GM19397 (cell line): ENCODE data around the gene PKDREJ.
"Not testable (repeated sequence)": the region's sequence is repeated elsewhere in the genome, so short reads cannot be mapped to it uniquely, and the experiment has no call there.

Experiments
- ATAC-seq: cut with Tn5 transposase; IDR thresholded peaks from one replicate; pipeline ENCODE4 v1.9.1; 2021; ENCODE audit warnings: mild to moderate bottlenecking, moderate library complexity; ENCODE audit not compliant: unreplicated experiment

Gene PKDREJ

DNA sequence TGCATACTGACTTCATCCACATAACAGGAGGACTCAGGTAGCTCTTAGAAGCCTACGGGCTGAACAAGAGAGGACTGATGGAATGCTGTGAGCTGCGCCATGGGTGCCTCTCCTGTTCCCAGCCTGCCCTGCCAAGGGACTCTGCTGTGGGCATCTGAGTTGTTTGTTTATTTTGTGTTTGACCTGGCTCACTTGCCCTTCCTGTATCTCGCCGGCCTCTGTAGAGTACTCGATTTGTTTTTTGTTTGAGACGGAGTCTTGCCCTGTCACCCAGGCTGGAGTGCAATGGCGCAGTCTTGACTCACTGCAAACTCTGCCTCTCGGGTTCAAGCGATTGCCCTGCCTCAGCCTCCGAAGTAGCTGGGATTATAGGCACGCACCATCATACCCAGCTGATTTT lies 6.4 kb upstream of the PKDREJ start:
- ATAC-seq: no peak

GRCh38 chr22:46267431-46268279 lies 4.5 kb upstream of the PKDREJ start, which contains the start of gene TTC38:
TTC38 (plus strand) TSS chr22:46268008; CDS start chr22:46268040, 32 bp downstream.
- peak; percentile 70 for ATAC-seq

DNA sequence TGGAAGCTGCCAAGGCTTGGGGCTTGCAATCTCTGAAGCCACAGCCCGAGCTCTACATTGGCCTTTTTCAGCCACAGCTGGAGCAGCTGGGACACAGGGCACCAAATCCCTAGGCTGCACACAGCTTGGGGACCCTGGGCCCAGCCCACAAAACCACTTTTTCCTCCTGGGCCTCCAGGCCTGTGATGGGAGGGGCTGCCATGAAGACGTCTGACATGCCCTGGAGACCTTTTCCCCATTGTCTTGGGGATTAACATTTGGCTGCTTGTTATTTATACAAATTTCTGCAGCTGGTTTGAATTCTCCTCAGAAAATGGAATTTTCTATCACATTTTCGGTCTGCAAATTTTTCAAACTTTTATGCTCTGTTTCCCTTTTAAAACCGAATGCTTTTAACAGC lies 2.5 kb upstream of the PKDREJ start:
- ATAC-seq: not testable (repeated sequence)

- not testable (repeated sequence) for ATAC-seq
Observed at GRCh38 chr22:46264520-46264919, 1.4 kb upstream of the PKDREJ start.

DNA sequence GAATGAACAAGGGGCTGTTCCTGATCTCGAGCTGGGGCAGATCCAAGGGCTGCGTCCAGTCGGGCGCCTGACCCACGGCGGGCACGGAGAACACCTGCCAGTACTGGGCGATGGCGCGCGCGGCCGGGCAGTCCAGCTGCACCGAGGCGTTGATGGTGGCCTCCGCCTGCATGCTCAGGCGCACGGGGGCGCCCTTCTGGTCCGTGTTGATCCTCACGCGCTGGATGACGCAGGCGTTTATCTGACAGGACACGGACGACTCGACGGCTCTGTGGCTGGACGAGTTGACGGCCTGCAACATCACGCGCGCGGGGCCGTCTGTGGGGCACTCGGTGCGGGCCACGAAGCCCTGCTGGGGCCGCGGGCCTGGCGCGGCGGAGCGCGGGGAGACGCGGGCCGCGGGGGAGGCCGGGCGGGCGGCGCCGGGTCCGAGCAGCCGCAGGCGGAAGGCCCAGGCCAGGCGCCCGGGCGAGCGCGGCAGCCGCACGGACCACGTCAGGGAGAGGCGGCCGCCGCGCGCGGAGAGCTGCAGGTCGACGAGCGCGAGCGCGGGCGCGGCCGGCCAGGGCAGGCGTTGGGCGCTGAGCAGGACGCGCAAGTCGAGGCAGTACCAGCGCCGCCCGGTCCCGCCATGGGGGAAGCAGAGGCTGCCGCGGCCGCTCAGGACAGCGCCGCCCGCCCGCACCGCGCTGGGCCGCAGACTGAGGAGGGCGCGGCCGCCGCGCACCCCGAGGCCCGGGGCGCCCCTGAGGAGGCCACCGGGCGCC lies 511 bp downstream of the PKDREJ start:
- no peak for ATAC-seq

- no peak for ATAC-seq
Observed at GRCh38 chr22:46260038-46260437, 3.1 kb downstream of the PKDREJ start.

DNA sequence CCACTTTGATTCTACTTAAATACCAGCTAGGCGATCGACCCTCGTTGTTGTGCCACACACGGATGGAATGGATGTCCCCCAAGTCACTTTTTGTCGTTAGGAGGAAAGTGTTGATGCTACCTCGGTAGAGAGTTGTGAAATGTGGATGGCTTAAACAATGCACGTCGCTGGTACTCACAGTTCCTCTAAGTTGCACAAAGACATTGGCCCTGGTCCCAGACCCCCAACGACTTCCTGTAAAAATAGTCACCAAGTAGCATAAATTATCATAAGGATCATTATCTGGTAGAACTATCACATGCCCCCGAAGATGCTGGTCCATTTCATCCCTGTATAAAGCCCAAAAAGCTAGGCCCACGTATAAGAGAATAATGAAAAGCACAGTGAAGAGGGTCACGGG lies 3.8 kb downstream of the PKDREJ start:
- ATAC-seq: no peak

GRCh38 chr22:46256358-46256958 lies 6.7 kb downstream of the PKDREJ start:
- no peak for ATAC-seq

DNA sequence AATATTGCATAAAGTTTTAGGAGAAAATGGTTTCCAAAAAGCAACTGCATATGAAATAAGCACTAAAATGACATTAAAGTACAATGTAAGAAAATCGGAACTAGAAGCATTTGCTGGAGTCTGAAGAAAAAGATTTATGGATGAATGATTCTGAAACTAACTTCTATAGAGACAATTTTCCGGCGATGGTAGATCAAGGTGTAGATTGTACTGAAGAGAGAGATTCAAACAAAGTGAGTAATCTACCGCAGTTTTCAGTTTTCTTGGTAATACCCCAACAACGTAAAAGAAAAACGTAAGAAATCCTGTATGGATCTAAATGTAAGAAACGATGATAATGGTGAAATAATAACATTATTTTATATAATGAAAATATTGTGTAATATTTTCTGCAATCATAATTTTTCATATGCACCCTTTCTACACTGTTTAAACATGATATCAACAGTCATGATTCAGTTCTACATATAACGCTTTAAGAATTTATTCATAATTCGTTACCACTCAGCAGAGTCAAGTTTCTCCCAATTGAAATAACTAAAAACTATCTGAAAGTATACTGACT lies 11.2 kb downstream of the PKDREJ start:
- no peak for ATAC-seq

DNA sequence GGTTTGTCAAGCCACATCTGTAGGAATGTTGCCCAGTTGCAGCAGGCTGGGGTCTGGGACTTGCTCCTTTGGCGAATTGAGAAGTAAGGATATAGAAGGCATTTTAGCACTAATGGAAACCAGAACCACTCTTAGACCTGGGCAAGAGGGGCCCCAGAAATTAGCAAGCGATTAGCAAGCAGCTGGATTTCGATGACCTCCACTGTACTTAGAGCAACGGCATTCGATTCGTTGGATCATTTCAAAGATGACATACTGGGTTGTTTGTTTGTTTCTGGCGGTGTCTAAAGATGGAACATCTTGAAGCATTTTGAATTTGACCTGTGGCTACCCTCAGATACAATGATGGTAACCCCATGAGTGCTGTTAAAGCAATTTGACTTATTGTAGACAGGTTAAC lies 11.9 kb downstream of the PKDREJ start:
- no peak for ATAC-seq

DNA sequence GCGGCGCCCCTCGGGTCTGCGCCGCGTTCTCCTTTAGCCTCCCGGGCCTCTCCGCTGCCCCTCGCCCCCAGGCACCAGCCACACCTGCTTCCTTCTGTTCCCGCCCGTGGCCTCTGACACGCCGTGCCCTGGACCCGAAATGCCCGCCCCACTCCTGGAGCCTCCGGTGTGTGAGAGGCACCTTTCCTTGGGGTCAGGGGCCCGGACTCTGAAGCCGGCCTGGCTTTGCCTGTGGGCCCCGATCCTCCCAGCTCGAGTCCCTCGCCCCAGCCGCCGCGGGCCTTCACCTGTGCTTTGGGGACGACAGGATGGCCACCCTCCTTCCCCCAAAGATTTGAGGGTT lies 12.4 kb downstream of the PKDREJ start:
- ATAC-seq: peak; percentile 12

- peak; percentile 83 for ATAC-seq
Observed at GRCh38 chr22:46250035-46250782, 12.9 kb downstream of the PKDREJ start, which contains the start of gene CDPF1. CDPF1 (minus strand) TSS chr22:46250293; CDS start chr22:46248284, 2,009 bp downstream.

DNA sequence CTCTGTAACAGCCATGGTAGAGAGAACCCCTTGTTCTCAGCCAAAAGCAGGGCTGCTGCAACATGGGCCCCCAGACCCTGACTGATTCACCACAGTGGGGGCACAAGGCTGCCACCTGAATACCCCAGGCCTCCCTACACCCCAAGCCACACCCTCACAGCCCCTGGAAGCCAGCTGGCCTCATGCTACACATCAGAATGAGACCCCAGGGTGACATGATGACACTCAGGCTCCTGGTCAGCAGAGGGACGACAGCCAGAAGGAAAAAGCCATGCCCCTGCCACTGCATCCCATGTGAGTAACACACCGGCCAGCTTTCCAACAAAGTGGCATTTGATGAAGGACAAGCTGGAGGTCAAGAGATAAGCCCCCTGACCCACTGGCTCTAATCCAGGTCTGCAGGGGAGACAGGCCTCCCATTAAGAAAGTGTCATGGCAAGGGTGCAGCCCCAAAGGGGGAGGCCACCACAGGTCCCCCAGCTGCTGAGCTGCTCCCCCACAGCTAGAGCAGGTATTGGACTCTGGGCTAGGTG lies 15.6 kb downstream of the PKDREJ start:
- ATAC-seq: no peak

GRCh38 chr22:46246178-46246577 lies 17.0 kb downstream of the PKDREJ start:
- ATAC-seq: no peak

DNA sequence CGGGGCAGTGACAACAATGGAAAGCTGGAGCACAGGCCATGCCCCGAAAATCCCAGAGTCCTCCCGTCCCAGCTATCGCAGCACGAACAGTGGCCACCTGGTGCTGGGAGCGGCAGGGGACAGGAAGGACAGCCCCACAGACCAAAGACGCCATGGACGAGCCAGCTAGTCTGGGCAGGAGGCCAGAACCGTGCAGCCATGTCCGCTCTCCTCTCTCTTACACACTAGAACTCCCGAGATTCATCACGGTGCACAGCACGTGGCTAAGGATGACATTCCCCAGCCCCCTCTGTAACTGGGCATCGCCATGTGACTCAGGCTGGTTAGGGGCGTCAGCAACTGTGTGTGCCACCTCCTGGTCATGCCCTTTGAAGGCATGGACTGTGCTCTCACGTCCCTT lies 17.6 kb downstream of the PKDREJ start:
- no peak for ATAC-seq

- ATAC-seq: no peak
Observed at GRCh38 chr22:46244771-46245170, 18.4 kb downstream of the PKDREJ start.

DNA sequence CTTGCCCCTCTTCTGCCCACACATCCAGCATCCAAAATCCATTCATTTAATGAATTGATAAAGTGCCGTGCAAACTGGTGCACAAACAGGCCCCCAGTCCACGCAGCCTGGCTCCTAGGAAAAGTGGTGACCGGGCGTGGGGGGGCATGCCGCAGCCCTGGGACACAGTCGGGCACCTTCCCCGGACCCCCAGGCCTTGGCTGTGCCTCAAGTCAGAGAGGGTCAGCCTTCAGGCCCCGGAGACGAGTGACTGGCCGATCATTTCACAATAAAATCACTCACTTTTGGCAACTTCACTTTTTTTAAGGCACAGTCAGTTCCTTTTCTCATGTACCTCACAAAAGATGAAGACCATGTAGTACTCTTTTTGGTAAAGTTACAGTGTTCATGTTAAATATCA lies 21.1 kb downstream of the PKDREJ start:
- ATAC-seq: no peak

- no peak for ATAC-seq
Observed at GRCh38 chr22:46241396-46242007, 21.6 kb downstream of the PKDREJ start.

DNA sequence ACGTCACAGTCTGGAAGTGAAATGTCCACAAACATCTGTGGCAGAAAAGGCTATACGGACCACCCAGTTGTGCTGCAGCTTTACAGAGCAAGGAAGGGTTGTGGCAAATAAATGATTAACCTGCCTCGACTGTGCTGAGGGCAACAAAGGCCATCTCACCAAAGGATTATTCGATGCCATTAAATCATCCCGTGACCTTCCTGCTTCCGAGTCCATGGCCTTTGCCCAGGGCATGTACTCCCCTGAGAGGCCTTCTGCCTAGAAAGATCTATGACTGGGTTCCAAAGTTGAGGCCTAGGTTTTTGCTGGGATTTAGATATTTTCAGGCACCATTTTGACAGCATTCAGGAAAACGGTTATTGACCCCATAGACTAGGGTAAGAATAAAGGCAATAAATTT lies 22.2 kb downstream of the PKDREJ start:
- no peak for ATAC-seq

DNA sequence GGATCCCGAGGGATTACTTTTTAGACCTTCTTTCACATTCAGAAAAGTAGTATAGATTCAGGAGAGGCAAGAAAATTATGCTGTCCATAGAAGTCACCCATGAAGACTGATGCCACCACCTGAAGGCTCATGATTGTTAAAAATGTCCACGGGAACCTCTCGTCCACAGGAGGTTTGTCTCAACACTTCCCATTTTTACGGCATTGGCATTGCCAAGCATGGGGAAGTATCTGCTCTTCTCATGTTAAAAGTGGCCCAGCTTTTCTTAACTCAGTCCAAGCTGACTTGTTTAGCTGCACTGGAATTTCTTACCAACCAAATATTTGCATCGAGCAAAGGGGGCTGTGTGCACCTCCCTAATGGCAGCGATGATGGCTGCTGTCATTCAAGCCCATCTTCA lies 22.6 kb downstream of the PKDREJ start:
- ATAC-seq: no peak
